Ishikawa (cell line): Measurements from ENCODE around the gene CALD1.

Experiments used
- CEBPB ChIP-seq: IDR thresholded peaks from 2 replicates; pipeline ENCODE4 v1.6.1; 2012
- CREB1 ChIP-seq: IDR thresholded peaks from 2 replicates; pipeline ENCODE4 v1.6.1; 2012; ENCODE audit warnings: low read depth
- EP300 ChIP-seq: IDR thresholded peaks from 2 replicates; pipeline ENCODE4 v1.6.1; 2012; ENCODE audit warnings: borderline replicate concordance
- FOXM1 ChIP-seq: IDR thresholded peaks from 2 replicates; pipeline ENCODE4 v1.6.1; 2012; ENCODE audit warnings: low read depth, borderline replicate concordance
- REST ChIP-seq: IDR thresholded peaks from 2 replicates; pipeline ENCODE4 v1.6.1; 2012; ENCODE audit warnings: low read depth, mild to moderate bottlenecking
- TAF1 ChIP-seq: IDR thresholded peaks from 2 replicates; pipeline ENCODE4 v1.6.1; 2012; ENCODE audit warnings: low read depth, mild to moderate bottlenecking
- TEAD4 ChIP-seq: IDR thresholded peaks from 2 replicates; pipeline ENCODE4 v1.6.1; 2012
- USF1 ChIP-seq: IDR thresholded peaks from 2 replicates; pipeline ENCODE4 v1.6.1; 2012
- YY1 ChIP-seq: IDR thresholded peaks from 2 replicates; pipeline ENCODE4 v1.6.1; 2012; ENCODE audit warnings: low read depth
- ZBTB7A ChIP-seq: IDR thresholded peaks from 2 replicates; pipeline ENCODE4 v1.6.1; 2012; ENCODE audit warnings: low read depth

GRCh38 chr7:134777908-134778580 is 1.4 kb upstream of the CALD1 start:
- TF ChIP-seq CREB1 (no peak), CEBPB (no peak), TAF1 (no peak), USF1 (no peak), YY1 (no peak), ZBTB7A (no peak), FOXM1 (no peak), REST (no peak), TEAD4 (no peak), EP300 (no peak)
